Upper lobe of left lung (tissue), 6 donors: ENCODE measurements around the gene MEIOSIN. TPM values are rescaled to one million over a fixed set of nuclear protein-coding genes. Genes with fewer than 3 reads are reported as not detected.

Experiments
- ATAC-seq, 2 donors: fragments of 200-7000 bp; cut with Tn5 transposase; one replicate each; pipeline ENCODE4 v1.9.1; 2022; ENCODE audit warnings: mild to moderate bottlenecking in 2 of 2, moderate library complexity in 2 of 2; ENCODE audit not compliant: low FRiP score in 2 of 2
- DNase-seq, 2 donors: peaks; one replicate each; pipeline ENCODE4 v3.0.0-alpha.2; 2019 to 2020
- H3K27ac ChIP-seq, 4 donors: fragments of 200-600 bp; sonication (generic); one replicate each; pipeline ENCODE4 v1.5.1; 2016 to 2019
- H3K27me3 ChIP-seq, 4 donors: fragments of 200-600 bp; sonication (generic); one replicate each; pipeline ENCODE4 v1.5.1; 2017 to 2019
- H3K36me3 ChIP-seq, 4 donors: fragments of 200-600 bp; sonication (generic); one replicate each; pipeline ENCODE4 v1.5.1; 2016 to 2019
- H3K4me1 ChIP-seq, 4 donors: fragments of 200-600 bp; sonication (generic); one replicate each; pipeline ENCODE4 v1.5.1; 2018 to 2019
- H3K4me3 ChIP-seq, 4 donors: fragments of 200-600 bp; sonication (generic); one replicate each; pipeline ENCODE4 v1.5.1; 2017 to 2019; ENCODE audit warnings: mild to moderate bottlenecking in 2 of 4, moderate library complexity in 1 of 4
- H3K9me3 ChIP-seq, 4 donors: fragments of 200-600 bp; sonication (generic); one replicate each; pipeline ENCODE4 v1.5.1; 2018 to 2019
- CTCF ChIP-seq, 6 experiments: fragments of 450-650 bp in 4 of 6; fragments of 200-600 bp in 2 of 6; sonication (generic) in 2 of 6; IDR thresholded peaks; one replicate each; pipeline ENCODE4 v1.5.1; 2016 to 2019; ENCODE audit warnings: antibody characterized with exemption in 6 of 6
- EP300 ChIP-seq, 4 donors: sonication (generic); formaldehyde crosslinking; IDR thresholded peaks; one replicate each; pipeline ENCODE4 v1.5.1; 2017; ENCODE audit warnings: antibody characterized with exemption in 4 of 4, control low read depth in 2 of 4
- POLR2A ChIP-seq, 4 donors: fragments of 450-650 bp; IDR thresholded peaks; one replicate each; pipeline ENCODE4 v1.5.1; 2016 to 2017; ENCODE audit warnings: antibody characterized with exemption in 4 of 4, mild to moderate bottlenecking in 2 of 4
- POLR2AphosphoS5 ChIP-seq, 2 donors: sonication (generic); formaldehyde crosslinking; IDR thresholded peaks; one replicate each; pipeline ENCODE4 v1.5.1; 2017; ENCODE audit warnings: antibody characterized with exemption in 2 of 2
- WGBS, 2 donors: methylation state at CpG; one replicate each; pipeline ENCODE4 v1.1.5; 2017 to 2018; 5-methylcytosine and 5-hydroxymethylcytosine counted together
- total RNA-seq, 6 donors: library from RNA; depleted of rRNA in 4 of 6; stranded (reverse); fragments of >200 nt in 4 of 6; gene quantifications; one replicate each; pipeline versions ENCODE4 v1.1.0 to v1.2.1, GENCODE V29; 2016 to 2021
- donor health status: DM: no; HTN: no; CAD: no; lungs with moderate emphysema.
- donor health status: DM: no; HTN: yes; CAD: no; lungs with severe emphysema.

Gene MEIOSIN
- total RNA-seq, 6 donors from 2014 or later, result not detected

GRCh38 chr19:45777395-45777961, 44.2 kb downstream of the MEIOSIN start:
- no peaks in the 10 kb centered on the region for H3K9me3 ChIP-seq
- H3K36me3 ChIP-seq, result peaks cover 0 to 40% (median 18%) of the 10 kb centered on the region in 4 donors
- TF ChIP-seq EP300 (IDR thresholded peaks at IDR 0.05) (no peak), CTCF (IDR thresholded peaks at IDR 0.05) (no peak), POLR2AphosphoS5 (IDR thresholded peaks at IDR 0.05) (no peak), POLR2A (IDR thresholded peaks at IDR 0.05) (no peak)
- WGBS, 2 donors, result 92 to 94% methylated on average over 17 to 34 of the region's 34 CpGs
- no peaks in the 10 kb centered on the region for H3K27me3 ChIP-seq
- peaks cover 34 to 44% (median 37%) of the 10 kb centered on the region in 4 donors for H3K4me1 ChIP-seq
- DNase-seq (peak in 1 of 2 donors; percentile 70), ATAC-seq (no peak)
- H3K27ac ChIP-seq, result no peak overlapping the region
- H3K4me3 ChIP-seq, result no peak overlapping the region

- WGBS, 2 donors, result 94 to 99% methylated on average over 26 to 28 of the region's 28 CpGs
- Histone ChIP-seq H3K27ac (no peak overlapping the region), H3K36me3 (peaks cover 0 to 38% (median 18%) of the 10 kb centered on the region in 4 donors), H3K4me1 (peaks cover 35 to 47% (median 37%) of the 10 kb centered on the region in 4 donors), H3K27me3 (no peaks in the 10 kb centered on the region), H3K4me3 (no peak overlapping the region), H3K9me3 (no peaks in the 10 kb centered on the region)
- ATAC-seq (no peak), DNase-seq (peak in 1 of 2 donors; percentile 80)
- no peak for TF ChIP-seq POLR2AphosphoS5 (IDR thresholded peaks at IDR 0.05)
- TF ChIP-seq CTCF (IDR thresholded peaks at IDR 0.05), result no peak
- no peak for TF ChIP-seq EP300 (IDR thresholded peaks at IDR 0.05)
- TF ChIP-seq POLR2A (IDR thresholded peaks at IDR 0.05), result no peak
Measured at GRCh38 chr19:45778010-45778661, 44.9 kb downstream of the MEIOSIN start.

GRCh38 chr19:45779231-45780145, 46.2 kb downstream of the MEIOSIN start:
- Histone ChIP-seq H3K27me3 (no peaks in the 10 kb centered on the region), H3K4me3 (peak overlapping the region in 3 of 4 donors; percentile 23 to 55 (median 40)), H3K9me3 (no peaks in the 10 kb centered on the region), H3K4me1 (peaks cover 35 to 58% (median 43%) of the 10 kb centered on the region in 4 donors), H3K36me3 (peaks cover 0 to 32% (median 18%) of the 10 kb centered on the region in 4 donors), H3K27ac (peak overlapping the region in 3 of 4 donors; percentile 37 to 84 (median 82))
- ATAC-seq (peak; percentile 78 to 91), DNase-seq (peak; percentile 88 to 97)
- WGBS, 2 donors, result 9 to 16% methylated on average over 32 to 47 of the region's 48 CpGs
- TF ChIP-seq CTCF (IDR thresholded peaks at IDR 0.05) (peak; percentile 58 to 88 (median 77)), EP300 (IDR thresholded peaks at IDR 0.05) (no peak), POLR2A (IDR thresholded peaks at IDR 0.05) (peak in 1 of 4 donors; percentile 14), POLR2AphosphoS5 (IDR thresholded peaks at IDR 0.05) (no peak)

DNA sequence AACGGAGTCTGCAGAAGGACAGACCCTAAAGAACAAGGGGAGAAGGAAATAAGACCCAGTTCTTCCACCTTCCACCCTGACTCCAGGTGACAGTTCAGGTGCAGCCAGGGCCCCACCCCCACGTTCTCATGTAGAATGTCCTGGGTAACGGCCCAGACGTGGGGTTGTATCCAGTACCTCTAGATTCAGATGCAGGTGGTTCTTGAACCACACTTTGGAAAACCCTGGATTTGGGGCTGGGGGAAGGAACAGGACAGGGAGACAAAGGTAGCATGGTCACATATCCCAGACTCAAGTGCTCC, 46.9 kb downstream of the MEIOSIN start:
- H3K27me3 ChIP-seq, result no peaks in the 10 kb centered on the region

More for the DNA sequence above, 46.9 kb downstream of the MEIOSIN start:
- Histone ChIP-seq H3K9me3 (no peaks in the 10 kb centered on the region), H3K4me3 (peak overlapping the region in 2 of 4 donors; percentile 55 to 58), H3K4me1 (peaks cover 35 to 58% (median 43%) of the 10 kb centered on the region in 4 donors), H3K27ac (peak overlapping the region in 3 of 4 donors; percentile 37 to 84 (median 82)), H3K36me3 (peaks cover 0 to 32% (median 18%) of the 10 kb centered on the region in 4 donors)
- 37 to 83% methylated on average over 2 to 4 of the region's 4 CpGs for WGBS, 2 donors
- no peak for ATAC-seq
- no peak for DNase-seq
- TF ChIP-seq POLR2A (IDR thresholded peaks at IDR 0.05) (no peak), EP300 (IDR thresholded peaks at IDR 0.05) (no peak), POLR2AphosphoS5 (IDR thresholded peaks at IDR 0.05) (no peak), CTCF (IDR thresholded peaks at IDR 0.05) (no peak)
